Hepatocyte (in vitro differentiated cells): ENCODE results near the gene TMEM147. TPM values are rescaled to one million over a fixed set of nuclear protein-coding genes. Genes with fewer than 3 reads are reported as not detected.

Experiments
- DNase-seq: peaks from one replicate; pipeline ENCODE4 v3.0.0-alpha.2; 2016; ENCODE audit warnings: low spot score
- H2AFZ ChIP-seq: fragments of 200-600 bp; sonication (generic); 2 replicates; pipeline ENCODE4 v1.6.0; 2016; ENCODE audit warnings: antibody characterized with exemption, mild to moderate bottlenecking
- H3K27ac ChIP-seq: fragments of 200-600 bp; sonication (generic); 2 replicates; pipeline ENCODE4 v1.5.1; 2016; ENCODE audit warnings: mild to moderate bottlenecking
- H3K27me3 ChIP-seq: fragments of 200-600 bp; sonication (generic); 2 replicates; pipeline ENCODE4 v1.6.1; 2016
- H3K36me3 ChIP-seq: fragments of 200-600 bp; sonication (generic); replicated peaks from 2 replicates; pipeline ENCODE4 v1.5.1; 2016; ENCODE audit warnings: low read depth; ENCODE audit not compliant: insufficient read depth
- H3K4me1 ChIP-seq: fragments of 200-600 bp; sonication (generic); 2 replicates; pipeline ENCODE4 v1.5.1; 2016; ENCODE audit warnings: mild to moderate bottlenecking, moderate library complexity; ENCODE audit not compliant: insufficient read depth
- H3K4me2 ChIP-seq: fragments of 200-600 bp; sonication (generic); 2 replicates; pipeline ENCODE4 v1.6.0; 2016
- H3K4me3 ChIP-seq: fragments of 200-600 bp; sonication (generic); 2 replicates; pipeline ENCODE4 v1.5.1; 2016; ENCODE audit warnings: mild to moderate bottlenecking
- H3K79me2 ChIP-seq: fragments of 200-600 bp; sonication (generic); 2 replicates; pipeline ENCODE4 v1.6.0; 2017; ENCODE audit warnings: mild to moderate bottlenecking
- H3K9me2 ChIP-seq: fragments of 200-600 bp; sonication (generic); replicated peaks from 2 replicates; pipeline ENCODE4 v1.6.0; 2017; ENCODE audit warnings: mild to moderate bottlenecking; ENCODE audit not compliant: insufficient read depth
- H3K9me3 ChIP-seq: fragments of 200-600 bp; sonication (generic); 2 replicates; pipeline ENCODE4 v1.5.1; 2016; ENCODE audit warnings: low read depth, mild to moderate bottlenecking
- H4K20me1 ChIP-seq: fragments of 200-600 bp; sonication (generic); 2 replicates; pipeline ENCODE4 v1.6.0; 2016; ENCODE audit warnings: mild to moderate bottlenecking; ENCODE audit not compliant: insufficient read depth, poor library complexity, severe bottlenecking
- EZH2 ChIP-seq: fragments of 200-600 bp; sonication (generic); IDR thresholded peaks from 2 replicates; pipeline ENCODE4 v1.6.1; 2016; ENCODE audit warnings: antibody characterized with exemption, mild to moderate bottlenecking, borderline replicate concordance
- EZH2phosphoT487 ChIP-seq: fragments of 200-600 bp; sonication (generic); IDR thresholded peaks from one replicate; pipeline ENCODE4 v1.6.1; 2018; ENCODE audit warnings: antibody characterized with exemption, mild to moderate bottlenecking, low read depth, moderate library complexity; ENCODE audit not compliant: unreplicated experiment, severe bottlenecking
- WGBS: methylation state at CpG from one replicate; pipeline ENCODE4 v1.1.6; 2016; ENCODE audit warnings: low lambda C conversion rate; ENCODE audit errors: missing lambda C conversion rate; 5-methylcytosine and 5-hydroxymethylcytosine counted together
- polyA plus RNA-seq: library from polyadenylated mRNA; unstranded; fragments of >200 nt; fragmentation: Nextera tagmentation; extraction: Ambion mirVana; gene quantifications from 2 replicates; pipeline ENCODE4 v1.2.1, GENCODE V29; 2016
- total RNA-seq: library from RNA; depleted of rRNA; stranded (reverse); fragments of >200 nt; gene quantifications from 2 replicates; pipeline ENCODE4 v1.2.3, GENCODE V29; 2014
- TF ChIP-seq, protein P1 (sequence below): fragments of 200-600 bp; sonication (generic); IDR thresholded peaks from 2 replicates; pipeline ENCODE4 v1.5.1; 2016; ENCODE audit warnings: antibody characterized with exemption, mild to moderate bottlenecking; ENCODE audit not compliant: poor library complexity

The TMEM147 gene
- total and polyA plus RNA-seq, 2 experiments from 2014 or later, result 115 to 287 TPM

DNA sequence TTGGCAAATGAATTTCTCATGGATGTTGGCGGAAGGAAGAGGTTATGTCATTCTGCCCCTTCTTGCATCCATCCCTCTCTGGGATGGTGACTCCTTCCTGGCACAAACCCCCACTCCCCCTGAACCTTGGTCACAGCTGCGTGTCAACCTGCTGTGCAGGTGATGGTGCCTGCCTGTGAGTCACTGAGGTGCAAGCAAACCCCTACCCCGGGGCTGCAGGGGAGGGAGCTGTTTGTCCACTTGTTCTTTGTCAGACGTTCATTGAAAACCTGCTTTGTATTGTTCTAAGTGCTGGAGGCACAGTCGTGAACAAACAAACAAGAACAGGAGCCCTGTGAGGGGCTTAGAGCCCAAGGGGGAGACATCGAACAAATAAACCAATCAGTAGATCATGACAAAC is 14.1 kb upstream of the TMEM147 start:
- DNase-seq, result no peak
- no peaks in the 10 kb centered on the region for H3K36me3 ChIP-seq
- no peak for TF ChIP-seq EZH2phosphoT487
- TF ChIP-seq, protein P1, sequence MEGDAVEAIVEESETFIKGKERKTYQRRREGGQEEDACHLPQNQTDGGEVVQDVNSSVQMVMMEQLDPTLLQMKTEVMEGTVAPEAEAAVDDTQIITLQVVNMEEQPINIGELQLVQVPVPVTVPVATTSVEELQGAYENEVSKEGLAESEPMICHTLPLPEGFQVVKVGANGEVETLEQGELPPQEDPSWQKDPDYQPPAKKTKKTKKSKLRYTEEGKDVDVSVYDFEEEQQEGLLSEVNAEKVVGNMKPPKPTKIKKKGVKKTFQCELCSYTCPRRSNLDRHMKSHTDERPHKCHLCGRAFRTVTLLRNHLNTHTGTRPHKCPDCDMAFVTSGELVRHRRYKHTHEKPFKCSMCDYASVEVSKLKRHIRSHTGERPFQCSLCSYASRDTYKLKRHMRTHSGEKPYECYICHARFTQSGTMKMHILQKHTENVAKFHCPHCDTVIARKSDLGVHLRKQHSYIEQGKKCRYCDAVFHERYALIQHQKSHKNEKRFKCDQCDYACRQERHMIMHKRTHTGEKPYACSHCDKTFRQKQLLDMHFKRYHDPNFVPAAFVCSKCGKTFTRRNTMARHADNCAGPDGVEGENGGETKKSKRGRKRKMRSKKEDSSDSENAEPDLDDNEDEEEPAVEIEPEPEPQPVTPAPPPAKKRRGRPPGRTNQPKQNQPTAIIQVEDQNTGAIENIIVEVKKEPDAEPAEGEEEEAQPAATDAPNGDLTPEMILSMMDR, result no peak
- no peak for TF ChIP-seq EZH2
- H3K4me1 ChIP-seq, result no peaks in the 10 kb centered on the region
- no peak overlapping the region for H3K4me2 ChIP-seq
- no peak overlapping the region for H3K27ac ChIP-seq
- no peaks in the 10 kb centered on the region for H3K79me2 ChIP-seq
- H4K20me1 ChIP-seq, result no peaks in the 10 kb centered on the region
- no peaks in the 10 kb centered on the region for H3K9me2 ChIP-seq
- no peak overlapping the region for H3K4me3 ChIP-seq
- no peaks in the 10 kb centered on the region for H3K9me3 ChIP-seq
- WGBS, result 41% methylated on average over 6 of the region's 6 CpGs
- H2AFZ ChIP-seq, result no peak overlapping the region
- no peaks in the 10 kb centered on the region for H3K27me3 ChIP-seq

DNA sequence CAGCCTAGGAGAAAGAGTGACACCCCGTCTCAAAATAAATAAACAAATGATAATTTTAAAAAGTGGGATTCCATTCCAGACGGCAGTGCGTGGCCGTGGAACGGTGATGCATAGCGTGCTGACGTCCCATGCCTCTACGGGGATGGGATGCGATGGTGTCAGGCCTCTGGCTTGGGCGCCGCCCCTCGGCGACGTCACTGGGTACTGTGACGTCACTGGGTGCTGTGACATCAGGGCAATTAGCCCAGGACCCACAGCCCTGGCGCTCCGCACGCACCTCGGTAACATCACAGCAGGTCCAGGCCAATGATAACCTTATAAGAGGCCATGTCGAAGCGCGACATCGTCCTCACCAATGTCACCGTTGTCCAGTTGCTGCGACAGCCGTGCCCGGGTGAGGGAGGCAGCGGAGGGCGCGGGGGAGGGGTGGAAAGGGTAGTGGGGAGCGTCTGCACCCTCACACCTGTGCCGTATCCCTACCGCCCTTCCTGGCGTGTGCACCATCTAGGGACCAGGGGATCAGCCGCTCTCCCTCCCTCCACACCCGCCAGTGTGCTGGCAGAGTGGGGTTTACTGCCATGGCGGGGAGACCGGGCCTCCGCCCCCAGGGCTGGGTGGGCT is 12.1 kb upstream of the TMEM147 start, which contains the start of gene GAPDHS:
Gene GAPDHS, plus strand, starts transcription at position 256 of the 621 bp plus-strand sequence. Its CDS starts 72 bp downstream, at position 328.
- no peaks in the 10 kb centered on the region for H3K79me2 ChIP-seq
- H3K27me3 ChIP-seq, result no peaks in the 10 kb centered on the region
- no peak within 1 kb of the TSS for H3K4me3 ChIP-seq
- no peaks in the 10 kb centered on the region for H4K20me1 ChIP-seq
- WGBS, result 89% methylated on average over 34 of the region's 39 CpGs
- H3K36me3 ChIP-seq, result no peaks in the 10 kb centered on the region
- H2AFZ ChIP-seq, result no peak within 1 kb of the TSS
- no peak within 1 kb of the TSS for H3K4me2 ChIP-seq
- H3K27ac ChIP-seq, result no peak within 1 kb of the TSS
- no peaks in the 10 kb centered on the region for H3K9me2 ChIP-seq
- no peak for TF ChIP-seq EZH2
- TF ChIP-seq, protein P1, result no peak
- TF ChIP-seq EZH2phosphoT487, result no peak
- no peaks in the 10 kb centered on the region for H3K4me1 ChIP-seq
- H3K9me3 ChIP-seq, result no peaks in the 10 kb centered on the region
- DNase-seq, result no peak

DNA sequence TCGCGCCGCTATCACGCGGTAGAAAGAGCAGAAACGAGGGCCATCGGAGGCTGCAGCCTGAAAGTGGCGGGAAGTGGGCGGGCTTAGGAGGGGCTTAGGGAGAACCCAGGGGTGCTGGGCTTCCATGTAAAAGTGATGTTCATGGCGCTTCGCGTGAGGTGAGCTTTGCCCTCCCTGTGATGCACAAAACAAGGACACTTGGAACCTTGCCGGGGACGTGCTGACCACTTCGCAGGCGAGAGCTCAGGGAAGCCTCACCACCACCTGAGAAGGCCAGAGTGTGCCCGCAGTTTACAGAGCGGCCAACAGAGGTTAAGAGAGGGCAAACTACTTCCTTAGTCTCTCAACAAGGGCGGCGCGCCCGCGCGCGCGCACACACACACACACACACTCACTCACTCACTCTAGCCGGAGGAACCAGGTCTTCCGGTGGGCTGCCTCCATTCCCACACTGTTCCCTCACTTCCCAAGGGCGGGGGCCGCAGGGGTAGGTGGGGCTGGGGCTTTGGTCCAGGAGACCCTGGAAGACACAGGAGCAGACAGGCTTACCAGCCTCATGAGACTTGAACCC is 11.5 kb upstream of the TMEM147 start:
- H3K9me2 ChIP-seq, result no peaks in the 10 kb centered on the region
- no peaks in the 10 kb centered on the region for H3K36me3 ChIP-seq
- H3K4me2 ChIP-seq, result no peak overlapping the region
- 60% methylated on average over 26 of the region's 30 CpGs for WGBS
- H2AFZ ChIP-seq, result no peak overlapping the region
- H4K20me1 ChIP-seq, result no peaks in the 10 kb centered on the region
- no peaks in the 10 kb centered on the region for H3K9me3 ChIP-seq
- H3K27me3 ChIP-seq, result no peaks in the 10 kb centered on the region
- DNase-seq, result peak; percentile 37
- TF ChIP-seq EZH2 (no peak), EZH2phosphoT487 (no peak)
- TF ChIP-seq, protein P1, result no peak
- no peak overlapping the region for H3K27ac ChIP-seq
- H3K79me2 ChIP-seq, result no peaks in the 10 kb centered on the region
- no peak overlapping the region for H3K4me3 ChIP-seq
- no peaks in the 10 kb centered on the region for H3K4me1 ChIP-seq
